SK-N-SH (cell line): ENCODE measurements around the gene RNF169. TPM values are rescaled to one million over a fixed set of nuclear protein-coding genes. Genes with fewer than 3 reads are reported as not detected.
"Not testable (repeated sequence)": the region's sequence is repeated elsewhere in the genome, so short reads cannot be mapped to it uniquely, and the experiment has no call there.

Experiments
- CTCF ChIA-PET: fragments of 300-600, 350-600 bp; formaldehyde crosslinking; extraction: SDS; loops from one replicate; lab custom pipeline; 2021; lab: Yijun Ruan, JAX
- POLR2A ChIA-PET: fragments of 350-600 bp; sonication (Branson Sonifier 250); formaldehyde crosslinking; extraction: SDS; loops from one replicate; lab custom pipeline; 2020; ENCODE audit warnings: antibody characterized with exemption, inconsistent platforms; lab: Yijun Ruan, JAX
- DNase-seq: peaks from one replicate; pipeline ENCODE4 v3.0.0; 2012
- H2AFZ ChIP-seq: fragments of 200-600 bp; sonication (generic); 2 replicates; pipeline ENCODE4 v1.8.1; 2016; ENCODE audit warnings: antibody characterized with exemption, mild to moderate bottlenecking, low read depth
- H3F3A ChIP-seq: fragments of 200-600 bp; sonication (generic); replicated peaks from 2 replicates; pipeline ENCODE3; 2016; ENCODE audit warnings: antibody characterized with exemption, mild to moderate bottlenecking; ENCODE audit not compliant: insufficient read depth
- H3K27ac ChIP-seq, 2 experiments: fragments of 200-500 bp in 1 of 2; fragments of 200-600 bp in 1 of 2; sonication (Bioruptor generic) in 1 of 2; sonication (generic), shearing (Covaris generic) in 1 of 2; 2 replicates each; pipeline versions ENCODE4 v1.5.1 to v1.6.1; 2014 to 2016; ENCODE audit warnings: low read depth in 2 of 2, inconsistent platforms in 1 of 2, low read length in 1 of 2, mild to moderate bottlenecking in 1 of 2, mixed read lengths in 1 of 2
- H3K27me3 ChIP-seq: fragments of 200-600 bp; sonication (generic), shearing (Covaris generic); 2 replicates; pipeline ENCODE4 v1.6.1; 2016; ENCODE audit warnings: mixed run types; ENCODE audit not compliant: insufficient read depth
- H3K36me3 ChIP-seq, 2 experiments: fragments of 200-500 bp in 1 of 2; fragments of 200-600 bp in 1 of 2; sonication (Bioruptor generic) in 1 of 2; sonication (generic) in 1 of 2; replicated peaks in 1 of 2; 2 replicates each; pipeline versions ENCODE3 to v1.5.1; 2014 to 2016; ENCODE audit warnings: low read length in 1 of 2, mild to moderate bottlenecking in 1 of 2; ENCODE audit not compliant: insufficient read depth in 2 of 2, control insufficient read depth in 1 of 2
- H3K4me1 ChIP-seq, 2 experiments: fragments of 200-500 bp in 1 of 2; fragments of 200-600 bp in 1 of 2; sonication (Bioruptor generic) in 1 of 2; sonication (generic), shearing (Covaris generic) in 1 of 2; 2 replicates each; pipeline versions ENCODE4 v1.5.1 to v1.6.1; 2014 to 2016; ENCODE audit warnings: low read depth in 1 of 2, low read length in 1 of 2, mixed run types in 1 of 2; ENCODE audit not compliant: insufficient read depth in 2 of 2, control insufficient read depth in 1 of 2
- H3K4me2 ChIP-seq: fragments of 200-600 bp; sonication (generic), shearing (Covaris generic); 2 replicates; pipeline ENCODE4 v1.6.1; 2017; ENCODE audit warnings: mixed run types
- H3K4me3 ChIP-seq, 2 experiments: fragments of 200-500 bp in 1 of 2; fragments of 200-600 bp in 1 of 2; sonication (Bioruptor generic) in 1 of 2; sonication (generic), shearing (Covaris generic) in 1 of 2; 2 replicates each; pipeline versions ENCODE4 v1.5.1 to v1.8.1; 2014 to 2016; ENCODE audit warnings: low read depth in 2 of 2, inconsistent platforms in 1 of 2, low read length in 1 of 2, mild to moderate bottlenecking in 1 of 2, mixed read lengths in 1 of 2, moderate library complexity in 1 of 2
- H3K79me2 ChIP-seq: fragments of 200-600 bp; sonication (generic); 2 replicates; pipeline ENCODE4 v1.8.1; 2017; ENCODE audit warnings: mild to moderate bottlenecking; ENCODE audit not compliant: insufficient read depth
- H3K9ac ChIP-seq: fragments of 200-600 bp; sonication (generic); 2 replicates; pipeline ENCODE4 v1.6.1; 2017; ENCODE audit warnings: mixed run types
- H3K9me2 ChIP-seq: fragments of 200-600 bp; sonication (generic); 2 replicates; pipeline ENCODE4 v1.6.1; 2017; ENCODE audit warnings: mixed run types
- H3K9me3 ChIP-seq: fragments of 200-600 bp; sonication (generic); 2 replicates; pipeline ENCODE4 v1.6.1; 2017; ENCODE audit warnings: mixed run types, mild to moderate bottlenecking, moderate library complexity
- H4K20me1 ChIP-seq: fragments of 200-600 bp; sonication (generic); 2 replicates; pipeline ENCODE4 v1.6.1; 2017; ENCODE audit warnings: mild to moderate bottlenecking, mixed run types; ENCODE audit not compliant: insufficient read depth
- EP300 ChIP-seq, 2 experiments: IDR thresholded peaks; 2 replicates each; pipeline versions ENCODE4 v1.4.0 to v1.6.1; 2012; ENCODE audit warnings: borderline replicate concordance in 1 of 2, low read depth in 1 of 2, low read length in 1 of 2
- FOSL2 ChIP-seq: IDR thresholded peaks from 2 replicates; pipeline ENCODE4 v1.4.0; 2012; ENCODE audit warnings: low read depth, mild to moderate bottlenecking, moderate library complexity, borderline replicate concordance
- FOXJ3 ChIP-seq: sonication (generic); formaldehyde crosslinking; IDR thresholded peaks from 2 replicates; pipeline ENCODE4 v1.5.1; 2020; ENCODE audit warnings: mild to moderate bottlenecking, missing genetic modification reagents
- GABPA ChIP-seq: IDR thresholded peaks from 2 replicates; pipeline ENCODE4 v1.4.0; 2012; ENCODE audit warnings: low read depth, mild to moderate bottlenecking
- GATA2 ChIP-seq: sonication (generic); formaldehyde crosslinking; IDR thresholded peaks from 2 replicates; pipeline ENCODE4 v1.5.0; 2020; ENCODE audit warnings: mild to moderate bottlenecking, missing genetic modification reagents
- JUND ChIP-seq: IDR thresholded peaks from 2 replicates; pipeline ENCODE4 v1.4.0; 2012
- MEF2A ChIP-seq: IDR thresholded peaks from 2 replicates; pipeline ENCODE4 v1.4.0; 2012; ENCODE audit warnings: low read depth, borderline replicate concordance
- NFIC ChIP-seq: IDR thresholded peaks from 2 replicates; pipeline ENCODE4 v1.4.0; 2012; ENCODE audit warnings: borderline replicate concordance
- NRF1 ChIP-seq: IDR thresholded peaks from 2 replicates; pipeline ENCODE4 v1.6.1; 2012; ENCODE audit warnings: low read depth, mild to moderate bottlenecking, low read length
- RFX5 ChIP-seq: IDR thresholded peaks from 2 replicates; pipeline ENCODE4 v1.6.1; 2012; ENCODE audit warnings: mild to moderate bottlenecking, improper control_type of control experiment, low read length
- RXRA ChIP-seq: IDR thresholded peaks from 2 replicates; pipeline ENCODE4 v1.4.0; 2012; ENCODE audit warnings: low read depth, mild to moderate bottlenecking, borderline replicate concordance
- SIN3A ChIP-seq: IDR thresholded peaks from 2 replicates; pipeline ENCODE4 v1.6.1; 2012; ENCODE audit warnings: low read depth, mild to moderate bottlenecking, low read length, moderate library complexity, borderline replicate concordance
- TAF1 ChIP-seq: IDR thresholded peaks from 2 replicates; pipeline ENCODE4 v1.6.1; 2012; ENCODE audit warnings: low read depth, mild to moderate bottlenecking, low read length, moderate library complexity, borderline replicate concordance
- TCF12 ChIP-seq: IDR thresholded peaks from 2 replicates; pipeline ENCODE4 v1.4.0; 2012
- TEAD4 ChIP-seq: IDR thresholded peaks from 2 replicates; pipeline ENCODE4 v1.4.0; 2012; ENCODE audit warnings: mild to moderate bottlenecking, borderline replicate concordance; ENCODE audit not compliant: insufficient read depth
- WGBS: methylation state at CpG from one replicate; pipeline ENCODE4 v1.1.6; 2017; ENCODE audit warnings: low lambda C conversion rate; 5-methylcytosine and 5-hydroxymethylcytosine counted together
- polyA plus RNA-seq, 3 experiments: library from polyadenylated mRNA; depleted of rRNA; stranded (reverse); fragments of >200 nt; gene quantifications; 2 replicates each; pipeline ENCODE4 v1.2.3, GENCODE V29; 2012
- TF ChIP-seq, protein P1 (sequence below): fragments of 200-600 bp; sonication (generic); IDR thresholded peaks from 2 replicates; pipeline ENCODE4 v1.6.1; 2017; ENCODE audit warnings: antibody characterized with exemption, mild to moderate bottlenecking, moderate library complexity
- TF ChIP-seq, protein P2 (sequence below): IDR thresholded peaks from 2 replicates; pipeline ENCODE4 v1.4.0; 2012; ENCODE audit warnings: low read depth
- TF ChIP-seq, protein P3 (sequence below): IDR thresholded peaks from 2 replicates; pipeline ENCODE4 v1.6.1; 2012; ENCODE audit warnings: mild to moderate bottlenecking, low read depth, low read length, moderate library complexity
- TF ChIP-seq, protein P4 (sequence below): IDR thresholded peaks from 2 replicates; pipeline ENCODE4; 2012
- TF ChIP-seq, protein P5 (sequence below): IDR thresholded peaks from 2 replicates; pipeline ENCODE4 v1.4.0; 2012; ENCODE audit warnings: low read depth, borderline replicate concordance

RNF169 gene
- polyA plus RNA-seq, 1 of the 3 experiments (the other 2 are of a cell fraction): 2.2 TPM

DNA sequence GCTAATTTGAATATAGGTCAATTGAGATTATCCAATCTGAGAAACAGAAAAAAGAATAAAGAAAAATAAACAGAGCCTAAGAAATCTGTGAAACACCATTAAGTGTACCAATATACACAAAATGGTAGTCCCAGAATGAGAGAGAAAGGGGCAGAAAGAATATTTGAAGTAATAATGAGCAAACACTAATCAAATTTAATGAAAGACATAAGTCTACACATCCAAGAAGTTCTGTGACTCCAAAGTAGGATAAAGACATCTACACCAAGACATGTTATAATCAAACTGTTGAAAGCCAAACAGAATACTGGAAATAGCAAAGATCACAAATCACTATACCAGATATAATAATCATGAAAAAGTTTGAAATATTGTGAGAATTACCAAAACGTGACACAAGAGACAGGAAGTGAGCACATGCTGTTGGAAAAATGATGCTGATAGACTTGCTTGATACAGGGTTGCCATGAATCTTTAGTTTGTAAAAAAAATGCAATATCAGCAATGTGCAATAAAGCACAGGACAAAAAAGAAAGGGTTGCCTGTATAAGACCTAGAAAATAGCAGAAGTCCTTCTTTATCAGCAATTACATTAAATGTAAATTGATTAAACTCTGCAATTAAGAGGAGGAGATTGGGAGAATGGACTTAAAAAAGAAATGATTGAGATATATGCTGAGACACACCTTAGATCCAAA, 75.8 kb downstream of the RNF169 start:
- Histone ChIP-seq H3K9me2 (no peaks in the 10 kb centered on the region), H3K9me3 (peaks cover 12% of the 10 kb centered on the region; the same call in 1 of the 2 replicates), H3F3A (peaks cover 8% of the 10 kb centered on the region), H3K4me2 (no peak overlapping the region), H3K36me3 (peaks cover 12 to 65% of the 10 kb centered on the region in 2 experiments), H2AFZ (no peak overlapping the region), H3K79me2 (peaks cover 30% of the 10 kb centered on the region; the same call in 1 of the 2 replicates), H3K9ac (no peak overlapping the region), H3K4me1 (peaks cover 0 to 7% of the 10 kb centered on the region in 2 experiments; a peak in 1 of 4 replicates), H3K27me3 (no peaks in the 10 kb centered on the region), H3K27ac (no peak overlapping the region), H3K4me3 (no peak overlapping the region), H4K20me1 (no peaks in the 10 kb centered on the region)
- 91% methylated on average over 1 of the region's 1 CpG for WGBS
- ChIA-PET POLR2A (no interaction called here), CTCF (no interaction called here)
- TF ChIP-seq TCF12: no peak
- no peak for TF ChIP-seq JUND
- no peak for TF ChIP-seq RXRA
- no peak for TF ChIP-seq EP300 (IDR thresholded peaks at IDR 0.05; ENCODE audit: borderline replicate concordance in 1 of 2, low read depth in 1 of 2, low read length in 1 of 2)
- TF ChIP-seq, protein P1, sequence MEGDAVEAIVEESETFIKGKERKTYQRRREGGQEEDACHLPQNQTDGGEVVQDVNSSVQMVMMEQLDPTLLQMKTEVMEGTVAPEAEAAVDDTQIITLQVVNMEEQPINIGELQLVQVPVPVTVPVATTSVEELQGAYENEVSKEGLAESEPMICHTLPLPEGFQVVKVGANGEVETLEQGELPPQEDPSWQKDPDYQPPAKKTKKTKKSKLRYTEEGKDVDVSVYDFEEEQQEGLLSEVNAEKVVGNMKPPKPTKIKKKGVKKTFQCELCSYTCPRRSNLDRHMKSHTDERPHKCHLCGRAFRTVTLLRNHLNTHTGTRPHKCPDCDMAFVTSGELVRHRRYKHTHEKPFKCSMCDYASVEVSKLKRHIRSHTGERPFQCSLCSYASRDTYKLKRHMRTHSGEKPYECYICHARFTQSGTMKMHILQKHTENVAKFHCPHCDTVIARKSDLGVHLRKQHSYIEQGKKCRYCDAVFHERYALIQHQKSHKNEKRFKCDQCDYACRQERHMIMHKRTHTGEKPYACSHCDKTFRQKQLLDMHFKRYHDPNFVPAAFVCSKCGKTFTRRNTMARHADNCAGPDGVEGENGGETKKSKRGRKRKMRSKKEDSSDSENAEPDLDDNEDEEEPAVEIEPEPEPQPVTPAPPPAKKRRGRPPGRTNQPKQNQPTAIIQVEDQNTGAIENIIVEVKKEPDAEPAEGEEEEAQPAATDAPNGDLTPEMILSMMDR: no peak
- no peak for TF ChIP-seq GABPA
- TF ChIP-seq, protein P2, sequence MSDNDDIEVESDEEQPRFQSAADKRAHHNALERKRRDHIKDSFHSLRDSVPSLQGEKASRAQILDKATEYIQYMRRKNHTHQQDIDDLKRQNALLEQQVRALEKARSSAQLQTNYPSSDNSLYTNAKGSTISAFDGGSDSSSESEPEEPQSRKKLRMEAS: no peak
- TF ChIP-seq NRF1: no peak
- TF ChIP-seq, protein P3, sequence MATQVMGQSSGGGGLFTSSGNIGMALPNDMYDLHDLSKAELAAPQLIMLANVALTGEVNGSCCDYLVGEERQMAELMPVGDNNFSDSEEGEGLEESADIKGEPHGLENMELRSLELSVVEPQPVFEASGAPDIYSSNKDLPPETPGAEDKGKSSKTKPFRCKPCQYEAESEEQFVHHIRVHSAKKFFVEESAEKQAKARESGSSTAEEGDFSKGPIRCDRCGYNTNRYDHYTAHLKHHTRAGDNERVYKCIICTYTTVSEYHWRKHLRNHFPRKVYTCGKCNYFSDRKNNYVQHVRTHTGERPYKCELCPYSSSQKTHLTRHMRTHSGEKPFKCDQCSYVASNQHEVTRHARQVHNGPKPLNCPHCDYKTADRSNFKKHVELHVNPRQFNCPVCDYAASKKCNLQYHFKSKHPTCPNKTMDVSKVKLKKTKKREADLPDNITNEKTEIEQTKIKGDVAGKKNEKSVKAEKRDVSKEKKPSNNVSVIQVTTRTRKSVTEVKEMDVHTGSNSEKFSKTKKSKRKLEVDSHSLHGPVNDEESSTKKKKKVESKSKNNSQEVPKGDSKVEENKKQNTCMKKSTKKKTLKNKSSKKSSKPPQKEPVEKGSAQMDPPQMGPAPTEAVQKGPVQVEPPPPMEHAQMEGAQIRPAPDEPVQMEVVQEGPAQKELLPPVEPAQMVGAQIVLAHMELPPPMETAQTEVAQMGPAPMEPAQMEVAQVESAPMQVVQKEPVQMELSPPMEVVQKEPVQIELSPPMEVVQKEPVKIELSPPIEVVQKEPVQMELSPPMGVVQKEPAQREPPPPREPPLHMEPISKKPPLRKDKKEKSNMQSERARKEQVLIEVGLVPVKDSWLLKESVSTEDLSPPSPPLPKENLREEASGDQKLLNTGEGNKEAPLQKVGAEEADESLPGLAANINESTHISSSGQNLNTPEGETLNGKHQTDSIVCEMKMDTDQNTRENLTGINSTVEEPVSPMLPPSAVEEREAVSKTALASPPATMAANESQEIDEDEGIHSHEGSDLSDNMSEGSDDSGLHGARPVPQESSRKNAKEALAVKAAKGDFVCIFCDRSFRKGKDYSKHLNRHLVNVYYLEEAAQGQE: no peak
- TF ChIP-seq RFX5: no peak
- TF ChIP-seq TAF1: no peak
- TF ChIP-seq, protein P4, sequence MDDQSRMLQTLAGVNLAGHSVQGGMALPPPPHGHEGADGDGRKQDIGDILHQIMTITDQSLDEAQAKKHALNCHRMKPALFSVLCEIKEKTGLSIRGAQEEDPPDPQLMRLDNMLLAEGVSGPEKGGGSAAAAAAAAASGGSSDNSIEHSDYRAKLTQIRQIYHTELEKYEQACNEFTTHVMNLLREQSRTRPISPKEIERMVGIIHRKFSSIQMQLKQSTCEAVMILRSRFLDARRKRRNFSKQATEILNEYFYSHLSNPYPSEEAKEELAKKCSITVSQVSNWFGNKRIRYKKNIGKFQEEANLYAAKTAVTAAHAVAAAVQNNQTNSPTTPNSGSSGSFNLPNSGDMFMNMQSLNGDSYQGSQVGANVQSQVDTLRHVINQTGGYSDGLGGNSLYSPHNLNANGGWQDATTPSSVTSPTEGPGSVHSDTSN: no peak
- TF ChIP-seq TEAD4: no peak
- TF ChIP-seq MEF2A: no peak
- no peak for TF ChIP-seq NFIC
- TF ChIP-seq, protein P5, sequence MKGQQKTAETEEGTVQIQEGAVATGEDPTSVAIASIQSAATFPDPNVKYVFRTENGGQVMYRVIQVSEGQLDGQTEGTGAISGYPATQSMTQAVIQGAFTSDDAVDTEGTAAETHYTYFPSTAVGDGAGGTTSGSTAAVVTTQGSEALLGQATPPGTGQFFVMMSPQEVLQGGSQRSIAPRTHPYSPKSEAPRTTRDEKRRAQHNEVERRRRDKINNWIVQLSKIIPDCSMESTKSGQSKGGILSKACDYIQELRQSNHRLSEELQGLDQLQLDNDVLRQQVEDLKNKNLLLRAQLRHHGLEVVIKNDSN: no peak
- TF ChIP-seq FOXJ3 (CRISPR knock-in tag): no peak
- no peak for TF ChIP-seq FOSL2
- no peak for TF ChIP-seq SIN3A
- TF ChIP-seq GATA2 (CRISPR knock-in tag): no peak
- DNase-seq: no peak

DNA sequence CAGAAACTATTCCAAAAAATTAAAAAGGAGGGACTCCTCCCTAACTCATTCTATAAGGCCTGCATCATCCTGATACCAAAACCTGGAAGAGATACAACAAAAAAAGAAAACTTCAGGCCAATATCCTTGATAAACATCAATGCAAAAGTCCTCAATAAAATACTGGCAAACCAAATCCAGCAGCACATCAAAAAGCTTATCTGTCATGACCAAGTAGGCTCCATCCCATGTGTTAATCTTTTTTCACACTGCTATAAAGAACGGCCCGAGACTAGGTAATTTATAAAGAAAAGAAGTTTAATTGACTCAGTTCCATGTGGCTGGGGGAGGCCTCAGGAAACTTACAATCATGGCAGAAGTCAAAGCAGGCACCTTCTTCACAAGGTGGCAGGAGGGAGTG, 76.9 kb downstream of the RNF169 start:
- POLR2A ChIA-PET, DNase-seq, H3K4me1 ChIP-seq, H3K4me3 ChIP-seq, H3K4me2 ChIP-seq, H3K27me3 ChIP-seq, H3K9ac ChIP-seq, H4K20me1 ChIP-seq, H3K27ac ChIP-seq, CTCF ChIA-PET, H2AFZ ChIP-seq, H3K9me2 ChIP-seq: not testable (repeated sequence)
- 100% methylated on average over 2 of the region's 2 CpGs for WGBS
- H3F3A ChIP-seq: peaks cover 13% of the 10 kb centered on the region
- peaks cover 12% of the 10 kb centered on the region; the same call in 1 of the 2 replicates for H3K9me3 ChIP-seq
- peaks cover 9 to 74% of the 10 kb centered on the region in 2 experiments for H3K36me3 ChIP-seq
- peaks cover 30% of the 10 kb centered on the region; the same call in 1 of the 2 replicates for H3K79me2 ChIP-seq
